Endothelial cell (in vitro differentiated cells): Measurements from ENCODE around the gene DNAH17. TPM values are rescaled to one million over a fixed set of nuclear protein-coding genes. Genes with fewer than 3 reads are reported as not detected.

Source experiments
- DNase-seq: peaks from one replicate; pipeline ENCODE4 v3.0.0; 2021; ENCODE audit warnings: low spot score
- H3K27ac Mint-ChIP-seq: one replicate; pipeline ENCODE4 v1.8.0; 2021; ENCODE audit warnings: mixed read lengths, inconsistent platforms; ENCODE audit not compliant: unreplicated experiment
- H3K27me3 Mint-ChIP-seq: one replicate; pipeline ENCODE4 v1.8.0; 2021; ENCODE audit warnings: mild to moderate bottlenecking, moderate library complexity, mixed read lengths, inconsistent platforms; ENCODE audit not compliant: unreplicated experiment
- H3K36me3 Mint-ChIP-seq: one replicate; pipeline ENCODE4 v1.8.0; 2021; ENCODE audit warnings: mild to moderate bottlenecking, low read depth, mixed read lengths, inconsistent platforms; ENCODE audit not compliant: unreplicated experiment
- H3K4me1 Mint-ChIP-seq: one replicate; pipeline ENCODE4 v1.8.0; 2021; ENCODE audit warnings: mild to moderate bottlenecking, mixed read lengths, inconsistent platforms; ENCODE audit not compliant: unreplicated experiment
- H3K4me3 Mint-ChIP-seq: one replicate; pipeline ENCODE4 v1.8.0; 2021; ENCODE audit warnings: mild to moderate bottlenecking, mixed read lengths, inconsistent platforms; ENCODE audit not compliant: unreplicated experiment
- H3K9me3 Mint-ChIP-seq: one replicate; pipeline ENCODE4 v1.8.0; 2021; ENCODE audit warnings: mixed read lengths, inconsistent platforms; ENCODE audit not compliant: unreplicated experiment
- CTCF ChIP-seq: fragments of 200-600 bp; sonication (generic); IDR thresholded peaks from one replicate; pipeline ENCODE4 v1.5.0; 2021; ENCODE audit warnings: antibody characterized with exemption; ENCODE audit not compliant: unreplicated experiment
- total RNA-seq: library from RNA; stranded (reverse); fragmentation: NEBNext Ultra II Directional; extraction: Animal tissue kit (Norgen Biotek cat#: 25700); gene quantifications from one replicate; pipeline ENCODE4 v1.2.1, GENCODE V29; 2021; ENCODE audit not compliant: unreplicated experiment

DNAH17 gene
- total RNA-seq, 1 donor from 2014 or later: 1.0 TPM

- Mint-ChIP-seq H3K27ac (no peak overlapping the region), H3K27me3 (no peaks in the 10 kb centered on the region), H3K4me3 (no peak overlapping the region), H3K9me3 (no peaks in the 10 kb centered on the region), H3K4me1 (no peaks in the 10 kb centered on the region), H3K36me3 (no peaks in the 10 kb centered on the region)
- TF ChIP-seq CTCF: no peak
- DNase-seq: no peak
Measured at GRCh38 chr17:78562734-78563133, 14.5 kb downstream of the DNAH17 start.

GRCh38 chr17:78561166-78561565 is 16.0 kb downstream of the DNAH17 start:
- Mint-ChIP-seq H3K36me3 (no peaks in the 10 kb centered on the region), H3K27me3 (no peaks in the 10 kb centered on the region), H3K27ac (no peak overlapping the region), H3K9me3 (no peaks in the 10 kb centered on the region), H3K4me1 (no peaks in the 10 kb centered on the region), H3K4me3 (no peak overlapping the region)
- DNase-seq: no peak
- no peak for TF ChIP-seq CTCF

DNA sequence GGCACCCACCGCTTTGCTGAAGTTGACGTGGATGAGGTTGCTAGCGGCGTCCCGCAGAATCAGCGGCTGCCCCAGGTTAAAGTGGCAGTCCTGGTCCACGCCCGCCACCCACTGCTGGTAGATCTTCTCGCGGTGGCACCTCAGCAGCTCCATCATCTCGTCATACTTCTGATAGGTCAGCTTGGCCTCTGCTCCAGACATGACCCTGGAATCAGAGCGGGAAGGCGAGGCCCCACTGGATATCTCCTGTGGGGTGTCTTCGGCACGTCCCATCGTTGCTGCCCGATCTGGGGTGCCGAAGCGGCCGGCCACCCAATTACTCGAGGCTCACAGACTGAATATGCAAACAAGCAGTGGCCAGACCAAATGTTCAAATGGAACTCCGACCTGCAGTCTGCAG is 16.5 kb downstream of the DNAH17 start:
- no peaks in the 10 kb centered on the region for H3K27me3 Mint-ChIP-seq
- H3K4me1 Mint-ChIP-seq: no peaks in the 10 kb centered on the region
- H3K36me3 Mint-ChIP-seq: no peaks in the 10 kb centered on the region
- H3K4me3 Mint-ChIP-seq: no peak overlapping the region
- no peak for TF ChIP-seq CTCF
- H3K9me3 Mint-ChIP-seq: no peaks in the 10 kb centered on the region
- no peak for DNase-seq
- no peak overlapping the region for H3K27ac Mint-ChIP-seq

GRCh38 chr17:78559749-78560368 is 17.3 kb downstream of the DNAH17 start:
- Mint-ChIP-seq H3K36me3 (no peaks in the 10 kb centered on the region), H3K27ac (no peak overlapping the region), H3K4me3 (no peak overlapping the region), H3K27me3 (no peaks in the 10 kb centered on the region), H3K4me1 (no peaks in the 10 kb centered on the region), H3K9me3 (no peaks in the 10 kb centered on the region)
- DNase-seq: no peak
- no peak for TF ChIP-seq CTCF

GRCh38 chr17:78558989-78559388 is 18.2 kb downstream of the DNAH17 start:
- no peak for TF ChIP-seq CTCF
- no peaks in the 10 kb centered on the region for H3K27me3 Mint-ChIP-seq
- no peaks in the 10 kb centered on the region for H3K36me3 Mint-ChIP-seq
- no peaks in the 10 kb centered on the region for H3K4me1 Mint-ChIP-seq
- H3K4me3 Mint-ChIP-seq: no peak overlapping the region
- H3K27ac Mint-ChIP-seq: no peak overlapping the region
- DNase-seq: no peak
- H3K9me3 Mint-ChIP-seq: no peaks in the 10 kb centered on the region
